ENCODE data around the gene TSPAN18. TPM values are rescaled to one million over a fixed set of nuclear protein-coding genes. Genes with fewer than 3 reads are reported as not detected.

TSPAN18 gene
- total RNA-seq, 1 donor from 2014 or later, result 99.7 TPM

DNA sequence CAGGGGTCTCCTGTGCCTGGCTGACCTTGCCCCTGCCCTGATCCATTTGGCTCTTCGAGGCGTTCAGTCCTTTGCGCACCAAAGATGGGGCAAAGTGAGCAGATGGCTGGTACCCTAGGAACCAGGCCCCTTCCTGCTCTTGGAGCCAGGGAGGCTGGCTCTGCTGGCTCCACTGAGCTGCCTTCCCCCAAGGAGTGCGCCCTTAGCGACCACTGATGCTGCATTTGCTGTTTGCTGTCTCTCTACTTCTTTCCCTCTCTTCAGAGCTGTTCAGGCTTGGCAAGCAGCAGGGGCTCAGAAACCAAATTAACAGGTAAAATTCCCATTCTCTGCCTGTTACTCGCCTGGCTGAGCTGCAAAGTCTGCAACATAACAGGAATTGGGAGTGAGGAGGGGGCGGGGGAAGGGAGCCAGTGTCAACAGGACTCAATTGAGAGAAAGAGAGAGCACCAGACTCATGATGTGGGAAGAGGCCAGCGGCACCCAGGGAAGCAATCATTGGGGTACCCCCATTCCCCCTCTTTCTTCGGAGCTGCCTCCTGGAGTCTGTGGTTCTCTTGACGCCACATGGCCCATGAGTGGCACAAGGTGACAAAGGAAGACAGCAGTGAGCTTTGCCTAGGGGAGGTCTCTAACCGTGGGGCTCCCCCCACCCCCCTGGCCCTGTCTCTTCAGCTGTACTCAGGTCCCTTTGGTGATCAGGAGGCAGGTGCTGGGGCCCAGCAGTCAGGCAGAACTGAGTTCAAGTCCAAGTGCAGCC lies 121.6 kb downstream of the TSPAN18 start:
- intact Hi-C loops (cut with DNase I), result no loop called here
- ATAC-seq (ENCODE audit: poor library complexity), result no peak
- no peak for DNase-seq

DNA sequence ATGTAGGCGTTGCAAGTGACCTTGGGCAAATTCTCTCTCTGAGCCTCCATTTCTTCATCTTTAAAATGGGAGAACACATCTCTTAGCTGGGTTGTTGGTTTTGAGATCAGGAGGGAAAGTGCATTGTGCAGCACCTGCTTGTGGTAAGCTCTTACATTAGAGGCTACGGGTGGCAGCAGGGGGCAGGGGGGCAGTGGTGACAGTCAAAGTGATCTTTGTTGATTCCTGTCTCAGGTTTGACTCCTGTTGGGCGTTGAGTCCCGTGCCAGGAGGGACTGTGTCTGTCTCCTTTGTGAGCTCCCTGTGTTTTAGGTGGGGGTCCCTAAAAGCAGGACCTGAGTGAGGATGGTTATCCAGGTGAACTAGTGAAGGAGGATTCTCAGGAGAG lies 122.2 kb downstream of the TSPAN18 start:
- intact Hi-C loops (cut with DNase I), result no loop called here
- no peak for ATAC-seq (ENCODE audit: poor library complexity)
- DNase-seq, result no peak

GRCh38 chr11:44849424-44849823 lies 122.7 kb downstream of the TSPAN18 start:
- ATAC-seq (ENCODE audit: poor library complexity) (no peak), DNase-seq (no peak)
- intact Hi-C loops (cut with DNase I), result no loop called here

GRCh38 chr11:44849922-44850321 lies 123.2 kb downstream of the TSPAN18 start:
- peak; percentile 43 for DNase-seq
- intact Hi-C loops (cut with DNase I), result no loop called here
- ATAC-seq (ENCODE audit: poor library complexity), result peak; percentile 7

- no peak for ATAC-seq (ENCODE audit: poor library complexity)
- intact Hi-C loops (cut with DNase I), result no loop called here
- DNase-seq, result no peak
These were observed 124.7 kb downstream of the TSPAN18 start for GRCh38 chr11:44851496-44851895.

DNA sequence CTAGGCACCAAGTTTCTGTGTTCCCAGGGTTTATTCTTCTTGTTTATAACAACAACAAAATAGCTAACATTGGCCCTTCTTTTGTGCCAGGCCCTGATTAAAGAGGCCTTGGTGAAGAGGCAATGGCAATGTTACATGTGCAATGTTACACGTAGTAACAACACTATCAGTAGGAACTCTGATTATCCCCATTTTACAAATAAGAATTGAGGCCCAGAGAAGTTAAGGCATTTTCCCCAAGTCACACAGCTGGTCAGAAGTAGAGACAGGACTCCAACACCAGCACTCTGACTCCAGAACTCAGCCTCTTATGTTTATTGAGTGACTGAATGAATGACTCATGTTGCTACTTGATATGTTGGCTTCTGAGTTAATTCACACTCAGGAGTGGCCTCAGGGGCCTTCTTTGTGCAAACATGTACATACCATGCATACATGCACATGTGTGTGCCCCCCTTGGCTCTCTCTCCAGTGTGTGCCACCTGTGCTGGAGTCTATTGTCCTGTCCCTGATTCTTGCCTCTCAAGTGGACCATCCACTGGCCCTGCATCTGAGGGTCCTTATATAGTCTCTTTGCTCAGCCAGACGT lies 125.5 kb downstream of the TSPAN18 start:
- ATAC-seq (ENCODE audit: poor library complexity) (no peak), DNase-seq (no peak)
- intact Hi-C loops (cut with DNase I), result no loop called here

GRCh38 chr11:44852952-44853351 lies 126.2 kb downstream of the TSPAN18 start:
- DNase-seq (no peak), ATAC-seq (ENCODE audit: poor library complexity) (no peak)
- intact Hi-C loops (cut with DNase I), result no loop called here

GRCh38 chr11:44853666-44854065 lies 126.9 kb downstream of the TSPAN18 start:
- no peak for ATAC-seq (ENCODE audit: poor library complexity)
- no peak for DNase-seq
- intact Hi-C loops (cut with DNase I), result no loop called here

- intact Hi-C loops (cut with DNase I), result no loop called here
- ATAC-seq (ENCODE audit: poor library complexity) (peak; percentile 45), DNase-seq (no peak)
These were observed 127.3 kb downstream of the TSPAN18 start for GRCh38 chr11:44854086-44854485.

- intact Hi-C loops (cut with DNase I), result no loop called here
- DNase-seq (no peak), ATAC-seq (ENCODE audit: poor library complexity) (no peak)
These were observed 128.2 kb downstream of the TSPAN18 start for GRCh38 chr11:44854741-44855492.

DNA sequence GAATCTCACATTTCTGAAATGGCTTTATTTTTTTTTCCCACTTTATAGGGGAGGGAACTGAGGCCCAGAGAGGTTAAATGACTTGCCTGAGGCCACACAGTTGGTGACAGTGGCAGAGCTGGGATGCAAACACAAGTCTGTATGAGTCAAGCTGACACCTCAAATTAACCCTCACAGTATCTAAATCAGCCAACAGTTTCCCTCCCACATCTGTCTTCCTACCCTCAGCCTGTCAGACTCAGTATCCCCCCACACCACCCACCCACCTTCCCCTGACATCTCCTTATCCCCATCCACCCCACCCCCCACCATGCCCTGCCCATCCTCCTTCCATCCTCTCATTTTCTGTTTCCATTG lies 128.7 kb downstream of the TSPAN18 start:
- intact Hi-C loops (cut with DNase I), result no loop called here
- no peak for DNase-seq
- ATAC-seq (ENCODE audit: poor library complexity), result no peak

GRCh38 chr11:44857490-44858090 lies 130.8 kb downstream of the TSPAN18 start:
- intact Hi-C loops (cut with DNase I), result no loop called here
- peak; percentile 25 for ATAC-seq (ENCODE audit: poor library complexity)
- DNase-seq, result peak; percentile 48

DNA sequence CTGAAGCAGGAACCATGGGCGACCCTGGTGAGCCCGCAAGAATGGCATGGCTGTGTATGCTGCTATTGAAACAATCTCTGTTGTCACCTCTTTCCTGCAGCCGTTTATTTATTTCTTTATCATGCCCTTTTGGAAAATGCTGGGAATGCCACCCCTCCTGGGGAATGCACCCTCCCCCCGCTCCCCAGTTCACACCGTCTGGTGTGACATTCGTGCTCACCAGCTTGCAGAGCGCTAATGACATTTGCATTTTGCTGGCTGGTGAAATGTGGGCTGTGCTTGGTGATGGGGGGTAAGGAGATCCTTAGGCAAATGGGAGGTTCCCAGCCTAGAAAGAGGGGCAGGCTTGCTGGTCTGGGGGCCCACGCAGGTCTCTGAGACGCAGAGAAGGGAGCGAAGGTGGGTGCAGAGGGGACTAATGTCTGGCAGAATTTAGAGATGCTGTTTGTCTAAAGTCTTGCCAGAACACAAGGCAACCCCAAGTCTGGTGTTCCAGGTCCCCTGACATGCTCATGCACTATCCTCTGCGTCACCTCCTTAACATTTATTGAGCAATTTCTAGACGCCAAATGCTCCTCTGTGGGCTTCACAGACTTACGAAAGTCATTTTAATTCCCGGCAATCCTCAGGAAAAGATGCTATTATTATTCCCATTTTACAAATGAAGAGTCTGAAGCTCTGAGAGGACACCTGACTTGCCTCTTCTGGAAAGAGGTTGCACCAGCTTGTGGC lies 132.2 kb downstream of the TSPAN18 start:
- DNase-seq (no peak), ATAC-seq (ENCODE audit: poor library complexity) (peak; percentile 3)
- intact Hi-C loops (cut with DNase I), result no loop called here

GRCh38 chr11:44859528-44859925 lies 132.8 kb downstream of the TSPAN18 start:
- ATAC-seq (ENCODE audit: poor library complexity) (no peak), DNase-seq (no peak)
- intact Hi-C loops (cut with DNase I), result no loop called here

- intact Hi-C loops (cut with DNase I), result no loop called here
- no peak for DNase-seq
- ATAC-seq (ENCODE audit: poor library complexity), result no peak
These were observed 133.6 kb downstream of the TSPAN18 start for GRCh38 chr11:44860346-44860745.

- peak; percentile 81 for DNase-seq
- intact Hi-C loops (cut with DNase I), result no loop called here
These were observed 135.2 kb downstream of the TSPAN18 start for GRCh38 chr11:44861849-44862557.

DNA sequence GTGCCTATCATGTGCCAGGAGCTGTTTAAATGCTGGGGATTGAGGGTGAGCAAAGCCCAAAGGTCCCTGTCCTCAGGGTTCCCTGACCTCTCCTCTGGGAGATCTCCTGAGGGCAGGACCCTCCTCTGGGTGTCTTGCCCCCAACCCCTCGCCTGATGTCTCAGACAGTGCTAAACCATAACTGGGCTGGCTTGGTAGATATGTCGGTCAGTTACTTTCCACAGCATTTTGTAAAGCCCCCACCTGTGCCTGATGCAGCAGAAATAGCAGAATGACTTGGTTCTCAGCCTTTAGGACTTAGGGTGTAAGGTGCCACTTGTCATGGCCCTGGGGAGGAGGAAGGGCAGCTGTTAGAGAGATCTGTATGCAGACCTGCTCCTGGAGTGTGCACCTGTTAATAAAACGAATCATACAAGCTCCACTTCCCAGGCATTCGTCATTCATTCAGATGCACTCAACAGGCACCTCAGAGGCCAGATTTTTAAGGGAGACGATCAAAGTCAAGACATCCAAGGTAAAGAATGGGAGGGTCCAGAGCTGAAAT lies 135.9 kb downstream of the TSPAN18 start:
- ATAC-seq (ENCODE audit: poor library complexity) (no peak), DNase-seq (no peak)
- intact Hi-C loops (cut with DNase I), result no loop called here

More at GRCh38 chr11:44861849-44862557, 135.2 kb downstream of the TSPAN18 start:
- peak; percentile 87 for ATAC-seq (ENCODE audit: poor library complexity)

DNA sequence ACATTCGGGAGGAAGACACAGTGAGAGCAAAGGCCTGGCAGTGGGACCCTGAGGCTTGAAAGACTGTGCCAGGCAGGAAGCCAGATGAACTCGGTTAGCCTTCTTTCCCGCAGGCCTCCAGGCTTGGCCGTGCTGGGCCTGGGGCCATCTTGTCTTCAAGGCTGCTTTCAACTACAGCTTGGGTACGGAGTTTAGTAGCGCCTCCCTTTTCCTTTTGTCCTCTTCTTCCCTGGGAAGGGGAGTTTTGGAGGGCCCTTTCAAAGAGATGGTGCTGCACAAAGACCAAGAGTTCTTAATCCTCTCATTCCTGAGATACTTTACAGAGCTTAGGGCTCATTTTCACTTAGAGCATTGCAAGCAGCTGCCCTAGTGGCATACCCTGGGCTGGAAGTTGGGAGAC lies 136.5 kb downstream of the TSPAN18 start:
- intact Hi-C loops (cut with DNase I), result no loop called here
- no peak for DNase-seq
- no peak for ATAC-seq (ENCODE audit: poor library complexity)
